Measurements from ENCODE around the gene BEND3.
"Not testable (repeated sequence)": the region's sequence is repeated elsewhere in the genome, so short reads cannot be mapped to it uniquely, and the experiment has no call there.

DNA sequence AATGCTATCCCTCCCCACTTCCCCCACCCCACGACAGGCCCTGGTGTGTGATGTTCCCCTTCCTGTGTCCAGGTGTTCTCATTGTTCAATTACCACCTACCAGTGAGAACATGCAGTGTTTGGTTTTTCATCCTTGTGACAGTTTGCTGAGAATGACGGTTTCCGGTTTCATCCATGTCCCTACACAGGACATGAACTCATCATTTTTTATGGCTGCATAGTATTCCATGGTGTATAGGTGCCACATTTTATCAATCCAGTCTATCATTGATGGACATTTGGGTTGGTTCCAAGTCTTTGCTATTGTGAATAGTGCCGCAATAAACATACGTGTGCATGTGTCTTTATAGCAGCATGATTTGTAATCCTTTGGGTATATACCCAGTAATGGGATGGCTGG is 49.0 kb upstream of the BEND3 start:
- TF ChIP-seq, protein P1, sequence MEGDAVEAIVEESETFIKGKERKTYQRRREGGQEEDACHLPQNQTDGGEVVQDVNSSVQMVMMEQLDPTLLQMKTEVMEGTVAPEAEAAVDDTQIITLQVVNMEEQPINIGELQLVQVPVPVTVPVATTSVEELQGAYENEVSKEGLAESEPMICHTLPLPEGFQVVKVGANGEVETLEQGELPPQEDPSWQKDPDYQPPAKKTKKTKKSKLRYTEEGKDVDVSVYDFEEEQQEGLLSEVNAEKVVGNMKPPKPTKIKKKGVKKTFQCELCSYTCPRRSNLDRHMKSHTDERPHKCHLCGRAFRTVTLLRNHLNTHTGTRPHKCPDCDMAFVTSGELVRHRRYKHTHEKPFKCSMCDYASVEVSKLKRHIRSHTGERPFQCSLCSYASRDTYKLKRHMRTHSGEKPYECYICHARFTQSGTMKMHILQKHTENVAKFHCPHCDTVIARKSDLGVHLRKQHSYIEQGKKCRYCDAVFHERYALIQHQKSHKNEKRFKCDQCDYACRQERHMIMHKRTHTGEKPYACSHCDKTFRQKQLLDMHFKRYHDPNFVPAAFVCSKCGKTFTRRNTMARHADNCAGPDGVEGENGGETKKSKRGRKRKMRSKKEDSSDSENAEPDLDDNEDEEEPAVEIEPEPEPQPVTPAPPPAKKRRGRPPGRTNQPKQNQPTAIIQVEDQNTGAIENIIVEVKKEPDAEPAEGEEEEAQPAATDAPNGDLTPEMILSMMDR (IDR thresholded peaks at IDR 0.05) = not testable (repeated sequence)
- TF ChIP-seq POLR2A (IDR thresholded peaks at IDR 0.05) = not testable (repeated sequence)

All from Peyer's patch (tissue), 4 donors.